ENCODE results near the gene LOXL1.

DNA sequence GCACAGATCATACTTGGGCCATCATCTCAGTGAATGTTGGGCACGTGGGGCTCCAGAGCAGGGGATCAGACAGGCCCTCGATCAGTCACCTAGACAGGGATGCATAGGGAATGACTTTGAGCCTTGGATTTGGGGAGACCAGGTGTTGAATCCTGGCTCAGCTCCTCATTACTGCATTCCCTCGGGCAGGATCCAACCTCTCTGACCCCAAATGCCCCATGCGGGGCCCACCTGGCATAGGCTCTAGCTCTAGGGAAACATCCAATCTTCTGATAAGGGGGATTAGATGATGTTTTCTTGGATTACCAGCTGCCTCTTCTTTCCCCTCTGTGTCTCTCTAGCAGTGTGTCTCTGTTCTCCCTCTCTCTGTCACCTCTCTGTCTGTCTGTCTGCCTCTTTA lies 22.7 kb downstream of the LOXL1 start:
- no peak for TF ChIP-seq POLR2A (IDR thresholded peaks at IDR 0.05)
- TF ChIP-seq, protein P1, sequence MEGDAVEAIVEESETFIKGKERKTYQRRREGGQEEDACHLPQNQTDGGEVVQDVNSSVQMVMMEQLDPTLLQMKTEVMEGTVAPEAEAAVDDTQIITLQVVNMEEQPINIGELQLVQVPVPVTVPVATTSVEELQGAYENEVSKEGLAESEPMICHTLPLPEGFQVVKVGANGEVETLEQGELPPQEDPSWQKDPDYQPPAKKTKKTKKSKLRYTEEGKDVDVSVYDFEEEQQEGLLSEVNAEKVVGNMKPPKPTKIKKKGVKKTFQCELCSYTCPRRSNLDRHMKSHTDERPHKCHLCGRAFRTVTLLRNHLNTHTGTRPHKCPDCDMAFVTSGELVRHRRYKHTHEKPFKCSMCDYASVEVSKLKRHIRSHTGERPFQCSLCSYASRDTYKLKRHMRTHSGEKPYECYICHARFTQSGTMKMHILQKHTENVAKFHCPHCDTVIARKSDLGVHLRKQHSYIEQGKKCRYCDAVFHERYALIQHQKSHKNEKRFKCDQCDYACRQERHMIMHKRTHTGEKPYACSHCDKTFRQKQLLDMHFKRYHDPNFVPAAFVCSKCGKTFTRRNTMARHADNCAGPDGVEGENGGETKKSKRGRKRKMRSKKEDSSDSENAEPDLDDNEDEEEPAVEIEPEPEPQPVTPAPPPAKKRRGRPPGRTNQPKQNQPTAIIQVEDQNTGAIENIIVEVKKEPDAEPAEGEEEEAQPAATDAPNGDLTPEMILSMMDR (IDR thresholded peaks at IDR 0.05) = no peak

All from Peyer's patch (tissue), 4 donors.